Transverse colon (tissue), 4 donors: ENCODE measurements around the gene FREY1. TPM values are rescaled to one million over a fixed set of nuclear protein-coding genes. Genes with fewer than 3 reads are reported as not detected.

Experiments used
- DNase-seq: peaks from one replicate; pipeline ENCODE4 v3.0.0-alpha.2; 2019
- H3K27ac ChIP-seq, 4 donors: fragments of 200-600 bp; sonication (generic); 2 replicates each; pipeline ENCODE4 v1.5.1; 2016 to 2018; ENCODE audit warnings: inconsistent platforms in 4 of 4
- H3K27me3 ChIP-seq: fragments of 200-600 bp; sonication (generic); 2 replicates; pipeline ENCODE4 v1.5.1; 2017; ENCODE audit warnings: inconsistent platforms
- H3K36me3 ChIP-seq, 4 donors: fragments of 200-600 bp; sonication (generic); 2 replicates each; pipeline ENCODE4 v1.5.1; 2017 to 2019; ENCODE audit warnings: inconsistent platforms in 4 of 4
- H3K4me1 ChIP-seq, 4 donors: fragments of 200-600 bp; sonication (generic); 2 replicates each; pipeline ENCODE4 v1.5.1; 2017 to 2020; ENCODE audit warnings: inconsistent platforms in 4 of 4
- H3K4me3 ChIP-seq, 4 donors: fragments of 200-600 bp; sonication (generic); 1 replicate in 1 of 4; 2 replicates in 3 of 4; pipeline versions ENCODE4 v1.5.1 to v1.6.1; 2017 to 2019; ENCODE audit warnings: inconsistent platforms in 4 of 4
- H3K9me3 ChIP-seq, 2 donors: fragments of 200-600 bp; sonication (generic); 2 replicates each; pipeline ENCODE4 v1.5.1; 2017 to 2019; ENCODE audit warnings: inconsistent platforms in 2 of 2
- EP300 ChIP-seq: sonication (generic); formaldehyde crosslinking; IDR thresholded peaks from one replicate; pipeline ENCODE4 v1.6.1; 2017; ENCODE audit warnings: antibody characterized with exemption, low read depth
- POLR2A ChIP-seq: fragments of 450-650 bp; IDR thresholded peaks from one replicate; pipeline ENCODE4 v1.6.1; 2016; ENCODE audit warnings: antibody characterized with exemption, mild to moderate bottlenecking, moderate library complexity
- POLR2AphosphoS5 ChIP-seq, 3 donors: sonication (generic); formaldehyde crosslinking; IDR thresholded peaks; one replicate each; pipeline ENCODE4 v1.6.1; 2016; ENCODE audit warnings: antibody characterized with exemption in 3 of 3
- WGBS, 2 donors: methylation state at CpG; one replicate each; pipeline ENCODE4 v1.1.5; 2018; ENCODE audit warnings: low coverage in 1 of 2; 5-methylcytosine and 5-hydroxymethylcytosine counted together
- in situ Hi-C, 4 donors: fragments of 200-750 bp; cut with MboI; loops; one replicate each; pipeline versions ENCODE4 v1.15.0 to v1.15.1; 2017; ENCODE audit warnings: low sequenced_read_pairs in 3 of 4, low pct_ligation_motif_present in 1 of 4, low pct_unique_long_range_greater_than_20kb in 1 of 4
- intact Hi-C: fragments of 100-400 bp; cut with DNase I; formaldehyde crosslinking; loops from one replicate; pipeline ENCODE4 v1.15.1; 2023; ENCODE audit warnings: low total_unique reads
- total RNA-seq, 4 donors: library from RNA; depleted of rRNA; stranded (reverse); fragments of >200 nt; gene quantifications; one replicate each; pipeline ENCODE4 v1.1.0, GENCODE V29; 2016
- TF ChIP-seq, protein P1 (sequence below), 5 experiments: fragments of 200-600 bp in 3 of 5; fragments of 450-650 bp in 2 of 5; sonication (generic) in 3 of 5; IDR thresholded peaks; 1 replicate in 2 of 5; 2 replicates in 3 of 5; pipeline ENCODE4 v1.5.1; 2016 to 2017; ENCODE audit warnings: antibody characterized with exemption in 5 of 5, inconsistent platforms in 3 of 5, mild to moderate bottlenecking in 2 of 5, moderate library complexity in 1 of 5

FREY1 gene
- total RNA-seq, 4 donors from 2014 or later, result 0.82 to 2.7 TPM; not detected in 2

- H3K27me3 ChIP-seq, result no peaks in the 10 kb centered on the region
- 32% methylated on average over 2 of the region's 2 CpGs; no CpG with 5 or more reads in 1 of the 2 donors for WGBS, 2 donors
- peak overlapping the region; percentile 76 to 89 (median 83) for H3K27ac ChIP-seq
- intact Hi-C loops (no loop called here), in situ Hi-C loops (loop anchor here in 1 of 4 donors (10.0 kb wide), 1 partner anchor 57 kb away; the partner anchor contains the start of gene PEX16)
- TF ChIP-seq EP300 (no peak), POLR2A (no peak), POLR2AphosphoS5 (IDR thresholded peaks at IDR 0.05) (peak; percentile 9 to 46 (median 46))
- TF ChIP-seq, protein P1, sequence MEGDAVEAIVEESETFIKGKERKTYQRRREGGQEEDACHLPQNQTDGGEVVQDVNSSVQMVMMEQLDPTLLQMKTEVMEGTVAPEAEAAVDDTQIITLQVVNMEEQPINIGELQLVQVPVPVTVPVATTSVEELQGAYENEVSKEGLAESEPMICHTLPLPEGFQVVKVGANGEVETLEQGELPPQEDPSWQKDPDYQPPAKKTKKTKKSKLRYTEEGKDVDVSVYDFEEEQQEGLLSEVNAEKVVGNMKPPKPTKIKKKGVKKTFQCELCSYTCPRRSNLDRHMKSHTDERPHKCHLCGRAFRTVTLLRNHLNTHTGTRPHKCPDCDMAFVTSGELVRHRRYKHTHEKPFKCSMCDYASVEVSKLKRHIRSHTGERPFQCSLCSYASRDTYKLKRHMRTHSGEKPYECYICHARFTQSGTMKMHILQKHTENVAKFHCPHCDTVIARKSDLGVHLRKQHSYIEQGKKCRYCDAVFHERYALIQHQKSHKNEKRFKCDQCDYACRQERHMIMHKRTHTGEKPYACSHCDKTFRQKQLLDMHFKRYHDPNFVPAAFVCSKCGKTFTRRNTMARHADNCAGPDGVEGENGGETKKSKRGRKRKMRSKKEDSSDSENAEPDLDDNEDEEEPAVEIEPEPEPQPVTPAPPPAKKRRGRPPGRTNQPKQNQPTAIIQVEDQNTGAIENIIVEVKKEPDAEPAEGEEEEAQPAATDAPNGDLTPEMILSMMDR (IDR thresholded peaks at IDR 0.05), result no peak
- peaks cover 0 to 27% (median 10%) of the 10 kb centered on the region in 4 donors for H3K36me3 ChIP-seq
- H3K4me1 ChIP-seq, result peaks cover 33 to 68% (median 52%) of the 10 kb centered on the region in 4 donors
- no peak overlapping the region for H3K4me3 ChIP-seq
- H3K9me3 ChIP-seq, result no peaks in the 10 kb centered on the region
- no peak for DNase-seq
Measured at GRCh38 chr11:45857961-45858474, 49.1 kb downstream of the FREY1 start.

Other genes with a start within 250 kb of the FREY1 start
- gene CHST1, start 241.6 kb downstream of the FREY1 start, total RNA-seq, result 1 to 10 TPM in 2 of 4 donors, under 1 TPM in 2; 0.27 to 1.9 (median 0.76) TPM
- 10 to 100 TPM; 28.8 to 62.3 (median 44.4) TPM for gene SLC35C1, start 102.1 kb downstream of the FREY1 start, total RNA-seq
- gene CRY2, start 59.8 kb downstream of the FREY1 start, total RNA-seq, result 10 to 100 TPM; 42.2 to 73.6 (median 50.2) TPM
- gene MAPK8IP1, start 21.6 kb downstream of the FREY1 start, total RNA-seq, result 10 to 100 TPM in 1 of 4 donors, 1 to 10 TPM in 3; 1.9 to 11.1 (median 2.6) TPM
- gene PEX16, start 10.6 kb upstream of the FREY1 start, total RNA-seq, result 100 to 1,000 TPM in 1 of 4 donors, 10 to 100 TPM in 3; 31.3 to 111 (median 51.9) TPM
- gene LARGE2, start 15.4 kb upstream of the FREY1 start, total RNA-seq, result 1 to 10 TPM in 1 of 4 donors, under 1 TPM in 2, not detected in 1; 0.55 to 1.3 (median 0.60) TPM
- gene PHF21A, start 214.2 kb upstream of the FREY1 start, total RNA-seq, result 10 to 100 TPM; 18.6 to 57.2 (median 40.2) TPM